HepG2 (cell line): Measurements from ENCODE around the gene NRL. TPM values are rescaled to one million over a fixed set of nuclear protein-coding genes. Genes with fewer than 3 reads are reported as not detected.

Source experiments
- CCAR2 ChIP-seq: fragments of 200-400 bp; formaldehyde crosslinking; optimal IDR thresholded peaks from 2 replicates; pipeline ENCODE3; 2018; ENCODE audit warnings: low read depth, mild to moderate bottlenecking, low read length, moderate library complexity
- ELF3 ChIP-seq: IDR thresholded peaks from 2 replicates; pipeline ENCODE4 v1.6.1; 2016; ENCODE audit warnings: missing genetic modification reagents, missing compliant biosample characterization
- GLI4 ChIP-seq: sonication (generic); formaldehyde crosslinking; IDR thresholded peaks from 2 replicates; pipeline ENCODE4 v1.5.1; 2020; ENCODE audit warnings: missing genetic modification reagents, mild to moderate bottlenecking, moderate library complexity, borderline replicate concordance
- LCORL ChIP-seq, 2 experiments: fragments of 450-650 bp in 1 of 2; sonication (generic) in 1 of 2; formaldehyde crosslinking in 1 of 2; IDR thresholded peaks; 2 replicates each; pipeline versions ENCODE4 v1.5.0 to v1.6.1; 2017 to 2020; ENCODE audit warnings: antibody characterized with exemption in 1 of 2, missing genetic modification reagents in 1 of 2
- MED13 ChIP-seq: sonication (generic); formaldehyde crosslinking; IDR thresholded peaks from 2 replicates; pipeline ENCODE4 v1.5.0; 2020; ENCODE audit warnings: missing genetic modification reagents
- MIER3 ChIP-seq: IDR thresholded peaks from 2 replicates; pipeline ENCODE4 v1.6.1; 2016; ENCODE audit warnings: missing compliant biosample characterization, borderline replicate concordance
- PCBP2 ChIP-seq: fragments of 200-400 bp; formaldehyde crosslinking; optimal IDR thresholded peaks from 2 replicates; pipeline ENCODE3; 2018; ENCODE audit warnings: low read length, low read depth; ENCODE audit not compliant: poor library complexity, severe bottlenecking
- PHF21A ChIP-seq: sonication (generic); formaldehyde crosslinking; IDR thresholded peaks from 2 replicates; pipeline ENCODE4 v1.5.0; 2020; ENCODE audit warnings: mild to moderate bottlenecking, missing genetic modification reagents
- SIN3A ChIP-seq: IDR thresholded peaks from 2 replicates; pipeline ENCODE4 v1.6.1; 2011; ENCODE audit warnings: low read depth, mild to moderate bottlenecking, control low read depth, low read length, borderline replicate concordance
- SNRNP70 ChIP-seq: fragments of 200-400 bp; formaldehyde crosslinking; IDR thresholded peaks from 2 replicates; pipeline ENCODE4 v1.6.1; 2017; ENCODE audit warnings: mild to moderate bottlenecking, low read depth, low read length, moderate library complexity
- SP2 ChIP-seq: sonication (generic); formaldehyde crosslinking; IDR thresholded peaks from 2 replicates; pipeline ENCODE4 v1.5.1; 2020; ENCODE audit warnings: mild to moderate bottlenecking, missing genetic modification reagents
- ZBTB7A ChIP-seq: sonication (generic); formaldehyde crosslinking; IDR thresholded peaks from 2 replicates; pipeline ENCODE4 v1.8.0; 2022; ENCODE audit warnings: mild to moderate bottlenecking, missing genetic modification reagents
- ZNF230 ChIP-seq: sonication (generic); formaldehyde crosslinking; IDR thresholded peaks from 2 replicates; pipeline ENCODE4 v1.4.0; 2020; ENCODE audit warnings: mild to moderate bottlenecking, missing genetic modification reagents
- ZNF282 ChIP-seq: fragments of 450-650 bp; IDR thresholded peaks from 2 replicates; pipeline ENCODE4 v1.6.1; 2018; ENCODE audit not compliant: partially characterized antibody
- ZNF451 ChIP-seq: sonication (generic); formaldehyde crosslinking; IDR thresholded peaks from 2 replicates; pipeline ENCODE4 v1.5.0; 2020; ENCODE audit warnings: mild to moderate bottlenecking, missing genetic modification reagents
- ZSCAN22 ChIP-seq: sonication (generic); formaldehyde crosslinking; IDR thresholded peaks from 2 replicates; pipeline ENCODE4 v1.4.0; 2020; ENCODE audit warnings: mild to moderate bottlenecking, missing genetic modification reagents
- polyA plus RNA-seq, 8 experiments: library from polyadenylated mRNA; depleted of rRNA in 3 of 8; stranded (reverse) in 7 of 8; unstranded in 1 of 8; fragments of >200 nt; fragmentation: Illumina TruSeq in 4 of 8; extraction: Trizol in 4 of 8; gene quantifications; 2 replicates each; pipeline versions ENCODE4 v1.2.1 to v1.2.3, GENCODE V29; 2011 to 2016; ENCODE audit warnings: low read depth in 4 of 8, missing spikeins in 1 of 8, mixed read lengths in 1 of 8; ENCODE audit not compliant: insufficient read depth in 1 of 8
- total RNA-seq, 5 experiments: library from RNA; depleted of rRNA; stranded (reverse); fragments of >200 nt; fragmentation: Illumina TruSeq; extraction: Trizol; gene quantifications; 2 replicates each; pipeline ENCODE4 v1.2.3, GENCODE V29; 2016; ENCODE audit warnings: low read depth in 1 of 5
- TF ChIP-seq, protein P1 (sequence below): sonication (generic); formaldehyde crosslinking; IDR thresholded peaks from 2 replicates; pipeline ENCODE4 v1.5.0; 2020; ENCODE audit warnings: missing genetic modification reagents
- TF ChIP-seq, protein P2 (sequence below): sonication (generic); formaldehyde crosslinking; IDR thresholded peaks from 2 replicates; pipeline ENCODE4 v1.8.0; 2022; ENCODE audit warnings: mild to moderate bottlenecking, missing genetic modification reagents
- TF ChIP-seq, protein P3 (sequence below): IDR thresholded peaks from 2 replicates; pipeline ENCODE4 v1.6.1; 2016; ENCODE audit warnings: mild to moderate bottlenecking, missing biosample characterization, missing genetic modification reagents
- TF ChIP-seq, protein P4 (sequence below): sonication (generic); formaldehyde crosslinking; IDR thresholded peaks from 2 replicates; pipeline ENCODE4 v1.4.0; 2020; ENCODE audit warnings: missing genetic modification reagents, borderline replicate concordance
- TF ChIP-seq, protein P5 (sequence below): sonication (generic); formaldehyde crosslinking; conservative IDR thresholded peaks from 2 replicates; pipeline ENCODE4 v1.4.0; 2020; ENCODE audit warnings: missing genetic modification reagents
- TF ChIP-seq, protein P6 (sequence below), 2 experiments: fragments of 450-650 bp in 1 of 2; sonication (generic) in 1 of 2; formaldehyde crosslinking; IDR thresholded peaks; 2 replicates each; pipeline versions ENCODE4 v1.5.0 to v1.8.0; 2020 to 2022; ENCODE audit warnings: mild to moderate bottlenecking in 1 of 2, missing genetic modification reagents in 1 of 2
- TF ChIP-seq, protein P7 (sequence below): sonication (generic); formaldehyde crosslinking; IDR thresholded peaks from 2 replicates; pipeline ENCODE4 v1.5.0; 2020; ENCODE audit warnings: mild to moderate bottlenecking, low read depth, missing genetic modification reagents, borderline replicate concordance

Gene NRL
- total and polyA plus RNA-seq, 2 of the 13 experiments (the other 11 are each of a cell fraction or from before 2014, with no cell fraction given) = 2.5 to 4.7 TPM

DNA sequence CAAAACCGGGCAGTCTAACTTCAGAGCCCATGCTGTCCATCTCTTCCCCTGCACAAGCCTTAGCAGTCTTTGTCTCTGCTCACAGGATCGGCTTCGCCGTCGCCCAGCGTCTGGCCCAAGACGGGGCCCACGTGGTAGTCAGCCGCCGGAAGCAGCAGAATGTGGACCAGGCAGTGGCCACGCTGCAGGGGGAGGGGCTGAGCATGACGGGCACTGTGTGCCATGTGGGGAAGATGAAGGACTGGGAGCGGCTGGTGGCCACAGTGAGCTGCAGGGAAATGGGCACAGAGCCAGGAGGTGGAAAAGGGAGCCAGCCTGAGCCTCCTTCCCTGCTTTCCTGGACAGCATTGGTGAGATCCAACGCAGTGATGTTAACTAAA, 77.1 kb downstream of the NRL start (continued):
- TF ChIP-seq SIN3A (no peak), LCORL (IDR thresholded peaks at IDR 0.05) (peak; percentile 16; the same call in 1 of the 2 replicates), LCORL (CRISPR knock-in tag; IDR thresholded peaks at IDR 0.05) (no peak), SNRNP70 (no peak), ZNF451 (CRISPR knock-in tag) (no peak), ZBTB7A (CRISPR knock-in tag) (no peak), GLI4 (CRISPR knock-in tag) (no peak), ELF3 (no peak), PCBP2 (no peak), SP2 (no peak), MED13 (CRISPR knock-in tag) (no peak), ZSCAN22 (CRISPR knock-in tag) (no peak), CCAR2 (no peak), PHF21A (CRISPR knock-in tag) (no peak), MIER3 (CRISPR knock-in tag) (no peak), ZNF230 (no peak), ZNF282 (no peak)
- TF ChIP-seq, protein P1, sequence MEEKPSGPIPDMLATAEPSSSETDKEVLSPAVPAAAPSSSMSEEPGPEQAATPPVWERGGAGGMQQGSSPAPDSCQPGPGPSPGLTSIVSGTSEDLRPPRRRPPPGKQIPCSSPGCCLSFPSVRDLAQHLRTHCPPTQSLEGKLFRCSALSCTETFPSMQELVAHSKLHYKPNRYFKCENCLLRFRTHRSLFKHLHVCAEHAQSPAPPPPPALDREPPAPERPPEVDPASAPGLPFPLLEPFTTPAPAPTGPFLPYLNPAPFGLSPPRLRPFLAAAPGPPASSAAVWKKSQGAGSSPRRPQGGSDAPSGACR (CRISPR knock-in tag) = no peak
- TF ChIP-seq, protein P2, sequence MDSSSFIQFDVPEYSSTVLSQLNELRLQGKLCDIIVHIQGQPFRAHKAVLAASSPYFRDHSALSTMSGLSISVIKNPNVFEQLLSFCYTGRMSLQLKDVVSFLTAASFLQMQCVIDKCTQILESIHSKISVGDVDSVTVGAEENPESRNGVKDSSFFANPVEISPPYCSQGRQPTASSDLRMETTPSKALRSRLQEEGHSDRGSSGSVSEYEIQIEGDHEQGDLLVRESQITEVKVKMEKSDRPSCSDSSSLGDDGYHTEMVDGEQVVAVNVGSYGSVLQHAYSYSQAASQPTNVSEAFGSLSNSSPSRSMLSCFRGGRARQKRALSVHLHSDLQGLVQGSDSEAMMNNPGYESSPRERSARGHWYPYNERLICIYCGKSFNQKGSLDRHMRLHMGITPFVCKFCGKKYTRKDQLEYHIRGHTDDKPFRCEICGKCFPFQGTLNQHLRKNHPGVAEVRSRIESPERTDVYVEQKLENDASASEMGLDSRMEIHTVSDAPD (CRISPR knock-in tag) = no peak
- TF ChIP-seq, protein P3, sequence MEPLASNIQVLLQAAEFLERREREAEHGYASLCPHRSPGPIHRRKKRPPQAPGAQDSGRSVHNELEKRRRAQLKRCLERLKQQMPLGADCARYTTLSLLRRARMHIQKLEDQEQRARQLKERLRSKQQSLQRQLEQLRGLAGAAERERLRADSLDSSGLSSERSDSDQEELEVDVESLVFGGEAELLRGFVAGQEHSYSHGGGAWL (CRISPR knock-in tag) = 0 out of 2 replicates have a peak, but pooled peaks have one; percentile 42
- TF ChIP-seq, protein P4, sequence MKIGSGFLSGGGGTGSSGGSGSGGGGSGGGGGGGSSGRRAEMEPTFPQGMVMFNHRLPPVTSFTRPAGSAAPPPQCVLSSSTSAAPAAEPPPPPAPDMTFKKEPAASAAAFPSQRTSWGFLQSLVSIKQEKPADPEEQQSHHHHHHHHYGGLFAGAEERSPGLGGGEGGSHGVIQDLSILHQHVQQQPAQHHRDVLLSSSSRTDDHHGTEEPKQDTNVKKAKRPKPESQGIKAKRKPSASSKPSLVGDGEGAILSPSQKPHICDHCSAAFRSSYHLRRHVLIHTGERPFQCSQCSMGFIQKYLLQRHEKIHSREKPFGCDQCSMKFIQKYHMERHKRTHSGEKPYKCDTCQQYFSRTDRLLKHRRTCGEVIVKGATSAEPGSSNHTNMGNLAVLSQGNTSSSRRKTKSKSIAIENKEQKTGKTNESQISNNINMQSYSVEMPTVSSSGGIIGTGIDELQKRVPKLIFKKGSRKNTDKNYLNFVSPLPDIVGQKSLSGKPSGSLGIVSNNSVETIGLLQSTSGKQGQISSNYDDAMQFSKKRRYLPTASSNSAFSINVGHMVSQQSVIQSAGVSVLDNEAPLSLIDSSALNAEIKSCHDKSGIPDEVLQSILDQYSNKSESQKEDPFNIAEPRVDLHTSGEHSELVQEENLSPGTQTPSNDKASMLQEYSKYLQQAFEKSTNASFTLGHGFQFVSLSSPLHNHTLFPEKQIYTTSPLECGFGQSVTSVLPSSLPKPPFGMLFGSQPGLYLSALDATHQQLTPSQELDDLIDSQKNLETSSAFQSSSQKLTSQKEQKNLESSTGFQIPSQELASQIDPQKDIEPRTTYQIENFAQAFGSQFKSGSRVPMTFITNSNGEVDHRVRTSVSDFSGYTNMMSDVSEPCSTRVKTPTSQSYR (CRISPR knock-in tag) = no peak; the same call in 1 of the 2 replicates
- TF ChIP-seq, protein P5, sequence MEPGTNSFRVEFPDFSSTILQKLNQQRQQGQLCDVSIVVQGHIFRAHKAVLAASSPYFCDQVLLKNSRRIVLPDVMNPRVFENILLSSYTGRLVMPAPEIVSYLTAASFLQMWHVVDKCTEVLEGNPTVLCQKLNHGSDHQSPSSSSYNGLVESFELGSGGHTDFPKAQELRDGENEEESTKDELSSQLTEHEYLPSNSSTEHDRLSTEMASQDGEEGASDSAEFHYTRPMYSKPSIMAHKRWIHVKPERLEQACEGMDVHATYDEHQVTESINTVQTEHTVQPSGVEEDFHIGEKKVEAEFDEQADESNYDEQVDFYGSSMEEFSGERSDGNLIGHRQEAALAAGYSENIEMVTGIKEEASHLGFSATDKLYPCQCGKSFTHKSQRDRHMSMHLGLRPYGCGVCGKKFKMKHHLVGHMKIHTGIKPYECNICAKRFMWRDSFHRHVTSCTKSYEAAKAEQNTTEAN (CRISPR knock-in tag) = no peak
- TF ChIP-seq, protein P6, sequence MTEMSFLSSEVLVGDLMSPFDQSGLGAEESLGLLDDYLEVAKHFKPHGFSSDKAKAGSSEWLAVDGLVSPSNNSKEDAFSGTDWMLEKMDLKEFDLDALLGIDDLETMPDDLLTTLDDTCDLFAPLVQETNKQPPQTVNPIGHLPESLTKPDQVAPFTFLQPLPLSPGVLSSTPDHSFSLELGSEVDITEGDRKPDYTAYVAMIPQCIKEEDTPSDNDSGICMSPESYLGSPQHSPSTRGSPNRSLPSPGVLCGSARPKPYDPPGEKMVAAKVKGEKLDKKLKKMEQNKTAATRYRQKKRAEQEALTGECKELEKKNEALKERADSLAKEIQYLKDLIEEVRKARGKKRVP (CRISPR knock-in tag; IDR thresholded peaks at IDR 0.05) = no peak
- TF ChIP-seq, protein P7, sequence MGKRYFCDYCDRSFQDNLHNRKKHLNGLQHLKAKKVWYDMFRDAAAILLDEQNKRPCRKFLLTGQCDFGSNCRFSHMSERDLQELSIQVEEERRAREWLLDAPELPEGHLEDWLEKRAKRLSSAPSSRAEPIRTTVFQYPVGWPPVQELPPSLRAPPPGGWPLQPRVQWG (CRISPR knock-in tag) = no peak
